T-helper 1 cell treated with Interleukin-12 subunit alpha and Interleukin-12 subunit beta and Interleukin-4 antibody, amounts not matched to agents 30 μg/mL and 1 μg/mL, for 36 hours (primary cell): ENCODE results near the gene KCNA3.
"Not testable (repeated sequence)": the region's sequence is repeated elsewhere in the genome, so short reads cannot be mapped to it uniquely, and the experiment has no call there.

ENCODE experiments used
- H3K27ac Mint-ChIP-seq: one replicate; pipeline ENCODE4 v1.8.0; 2021; ENCODE audit warnings: mild to moderate bottlenecking, mixed read lengths
- H3K27me3 Mint-ChIP-seq: one replicate; pipeline ENCODE4 v1.8.0; 2021; ENCODE audit warnings: low read depth, mixed read lengths
- H3K36me3 Mint-ChIP-seq: one replicate; pipeline ENCODE4 v1.8.0; 2021; ENCODE audit warnings: low read depth, mixed read lengths
- H3K4me1 Mint-ChIP-seq: one replicate; pipeline ENCODE4 v1.8.0; 2021; ENCODE audit warnings: low read depth, mixed read lengths
- H3K4me3 Mint-ChIP-seq: one replicate; pipeline ENCODE4 v1.8.0; 2021; ENCODE audit warnings: mild to moderate bottlenecking, moderate library complexity, mixed read lengths
- H3K9me3 Mint-ChIP-seq: one replicate; pipeline ENCODE4 v1.8.0; 2021; ENCODE audit warnings: mixed read lengths

KCNA3 gene

DNA sequence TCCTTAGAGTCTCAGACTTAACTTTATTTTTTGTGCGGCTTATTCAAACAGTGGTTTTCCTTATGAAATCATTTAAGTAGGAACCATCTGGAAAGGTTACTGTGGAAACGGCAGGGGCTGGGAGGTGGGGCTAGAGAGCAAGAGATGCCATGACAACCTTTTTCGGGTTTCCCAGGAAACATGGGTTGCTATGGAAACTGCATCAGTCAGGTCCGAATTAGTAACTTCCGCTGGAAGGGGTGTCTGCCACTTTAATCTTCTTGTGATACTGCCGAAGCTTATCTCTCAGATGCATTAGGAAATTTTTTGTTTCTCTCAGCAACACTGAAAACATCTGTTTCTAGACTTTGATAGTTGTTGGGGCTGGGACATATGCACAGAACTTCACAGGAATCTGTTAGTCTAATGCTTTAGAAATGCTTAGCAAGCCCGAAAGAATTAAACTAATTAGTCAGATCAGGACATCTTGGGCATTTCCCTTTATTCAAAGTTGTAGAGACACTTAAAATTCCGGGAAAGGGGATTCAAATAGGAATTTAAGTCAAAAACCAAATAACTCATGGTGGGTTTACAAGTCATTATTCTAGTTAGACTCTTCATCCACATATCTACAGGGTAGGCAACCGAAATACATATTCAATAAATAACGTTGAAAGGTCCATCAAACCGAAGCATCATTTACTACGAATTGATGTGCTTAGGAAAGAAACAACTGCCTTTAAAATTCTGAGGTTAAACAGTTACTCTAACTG, 2.6 kb downstream of the KCNA3 start:
- Mint-ChIP-seq H3K4me1 (peaks cover 38% of the 10 kb centered on the region), H3K36me3 (peaks cover 50% of the 10 kb centered on the region), H3K27ac (peak overlapping the region; percentile 93), H3K27me3 (no peaks in the 10 kb centered on the region), H3K9me3 (no peaks in the 10 kb centered on the region), H3K4me3 (peak overlapping the region; percentile 95)

- Mint-ChIP-seq H3K36me3 (peaks cover 50% of the 10 kb centered on the region), H3K4me1 (peaks cover 36% of the 10 kb centered on the region), H3K27me3 (no peaks in the 10 kb centered on the region), H3K9me3 (no peaks in the 10 kb centered on the region), H3K27ac (peak overlapping the region; percentile 93), H3K4me3 (peak overlapping the region; percentile 95)
Measured at GRCh38 chr1:110671361-110671760, 3.4 kb downstream of the KCNA3 start.

- peak overlapping the region; percentile 84 for H3K4me3 Mint-ChIP-seq
- peaks cover 46% of the 10 kb centered on the region for H3K36me3 Mint-ChIP-seq
- no peaks in the 10 kb centered on the region for H3K9me3 Mint-ChIP-seq
- H3K27me3 Mint-ChIP-seq = no peaks in the 10 kb centered on the region
- H3K4me1 Mint-ChIP-seq = peaks cover 27% of the 10 kb centered on the region
- peak overlapping the region; percentile 90 for H3K27ac Mint-ChIP-seq
Measured at GRCh38 chr1:110668549-110668948, 6.2 kb downstream of the KCNA3 start.

DNA sequence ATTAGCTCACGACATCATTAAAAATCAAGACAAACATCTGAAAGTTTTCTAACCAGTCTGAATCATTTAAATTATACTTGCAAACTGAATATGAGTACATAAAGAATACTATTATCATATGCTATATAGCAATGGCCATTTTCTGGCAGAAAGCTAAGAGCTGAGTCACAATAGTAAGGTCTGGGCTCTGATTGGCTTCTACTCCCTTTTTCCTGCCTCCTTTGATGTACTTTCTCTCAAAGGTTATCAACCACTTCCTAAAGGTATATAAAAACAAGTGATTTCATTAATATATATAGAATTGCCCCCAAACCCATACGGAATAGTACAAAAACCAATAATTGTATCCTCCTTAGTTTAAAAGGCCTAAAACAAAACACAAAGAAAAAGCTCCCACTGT, 7.0 kb downstream of the KCNA3 start:
- peaks cover 33% of the 10 kb centered on the region for H3K4me1 Mint-ChIP-seq
- H3K27ac Mint-ChIP-seq = peak overlapping the region; percentile 90
- peaks cover 46% of the 10 kb centered on the region for H3K36me3 Mint-ChIP-seq

DNA sequence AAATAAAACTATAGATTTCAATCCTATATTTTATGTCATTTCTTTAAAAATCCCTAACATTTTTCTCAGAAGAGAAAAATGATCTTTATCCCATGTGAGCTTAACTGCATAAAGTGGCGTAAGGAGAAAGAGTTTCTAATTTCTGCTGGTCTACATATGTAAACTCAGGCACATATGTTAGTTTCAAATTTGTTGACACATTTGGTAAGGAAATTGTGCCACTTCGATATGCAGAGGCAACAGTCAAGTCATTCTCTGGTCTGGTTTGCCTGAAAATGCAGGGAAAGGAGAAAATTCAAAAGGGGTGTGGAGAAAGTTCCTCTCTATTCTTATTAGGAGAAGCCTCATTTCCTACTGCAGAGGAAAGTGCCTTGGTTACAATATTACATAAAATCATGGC, 11.5 kb downstream of the KCNA3 start:
- peak overlapping the region; percentile 46 for H3K4me3 Mint-ChIP-seq
- H3K9me3 Mint-ChIP-seq = peaks cover 3% of the 10 kb centered on the region
- no peaks in the 10 kb centered on the region for H3K27me3 Mint-ChIP-seq

More for the DNA sequence above, 7.0 kb downstream of the KCNA3 start:
- H3K27me3 Mint-ChIP-seq = no peaks in the 10 kb centered on the region
- no peak overlapping the region for H3K4me3 Mint-ChIP-seq
- no peaks in the 10 kb centered on the region for H3K9me3 Mint-ChIP-seq

GRCh38 chr1:110659559-110659958, 15.2 kb downstream of the KCNA3 start:
- Mint-ChIP-seq H3K4me1 (peaks cover 43% of the 10 kb centered on the region), H3K36me3 (peaks cover 64% of the 10 kb centered on the region)
- H3K27ac Mint-ChIP-seq, H3K27me3 Mint-ChIP-seq, H3K9me3 Mint-ChIP-seq, H3K4me3 Mint-ChIP-seq: not testable (repeated sequence)

More for the DNA sequence above, 11.5 kb downstream of the KCNA3 start:
- Mint-ChIP-seq H3K4me1 (peaks cover 28% of the 10 kb centered on the region), H3K36me3 (peaks cover 44% of the 10 kb centered on the region), H3K27ac (peak overlapping the region; percentile 41)

DNA sequence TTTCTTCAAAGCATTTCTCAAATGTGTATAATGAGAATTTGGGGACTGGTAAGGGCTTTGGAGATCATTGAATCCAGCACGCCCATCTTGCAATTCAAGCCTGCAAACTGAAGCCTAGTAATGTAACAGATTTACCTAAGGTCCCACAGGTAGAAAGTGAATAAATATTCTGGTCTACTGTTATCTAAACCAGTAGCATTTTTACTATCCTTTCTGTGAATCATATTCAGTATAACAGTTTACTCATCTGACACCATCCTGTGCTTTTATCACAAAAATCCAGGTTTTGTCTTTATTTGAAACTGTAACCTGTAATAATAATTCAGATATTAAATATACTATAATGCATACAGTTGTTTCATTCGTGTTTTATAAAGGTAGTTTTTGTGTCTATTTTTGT, 17.4 kb downstream of the KCNA3 start:
- peaks cover 40% of the 10 kb centered on the region for H3K4me1 Mint-ChIP-seq
- peaks cover 3% of the 10 kb centered on the region for H3K9me3 Mint-ChIP-seq
- H3K4me3 Mint-ChIP-seq = no peak overlapping the region
- H3K36me3 Mint-ChIP-seq = peaks cover 55% of the 10 kb centered on the region
- no peak overlapping the region for H3K27ac Mint-ChIP-seq
- H3K27me3 Mint-ChIP-seq = no peaks in the 10 kb centered on the region

- Mint-ChIP-seq H3K4me3 (no peak overlapping the region), H3K36me3 (peaks cover 18% of the 10 kb centered on the region), H3K27ac (no peak overlapping the region), H3K9me3 (no peaks in the 10 kb centered on the region), H3K27me3 (no peaks in the 10 kb centered on the region), H3K4me1 (peaks cover 25% of the 10 kb centered on the region)
Measured at GRCh38 chr1:110650609-110651008, 24.1 kb downstream of the KCNA3 start.

DNA sequence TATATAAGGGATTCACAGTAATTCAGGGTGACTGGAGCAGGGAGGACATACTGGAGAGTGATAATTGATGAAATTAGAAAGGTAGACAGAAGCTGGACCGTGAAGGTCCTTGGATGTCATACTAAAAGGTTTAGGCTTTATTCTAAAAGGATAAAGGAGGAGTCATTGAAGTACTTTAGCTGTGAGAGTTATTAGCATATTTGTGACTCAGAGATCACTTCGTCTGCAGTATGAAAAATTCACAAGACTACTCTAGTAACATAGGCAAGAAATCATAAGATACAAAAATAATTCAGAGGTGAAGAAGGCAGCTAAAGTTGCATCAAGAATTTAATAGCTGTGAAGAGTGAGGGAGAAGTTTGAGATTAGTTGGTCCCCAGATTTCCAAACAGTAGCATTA, 26.3 kb downstream of the KCNA3 start:
- peaks cover 9% of the 10 kb centered on the region for H3K36me3 Mint-ChIP-seq
- no peak overlapping the region for H3K27ac Mint-ChIP-seq
- peaks cover 31% of the 10 kb centered on the region for H3K4me1 Mint-ChIP-seq
- H3K9me3 Mint-ChIP-seq = no peaks in the 10 kb centered on the region
- H3K4me3 Mint-ChIP-seq = no peak overlapping the region
- no peaks in the 10 kb centered on the region for H3K27me3 Mint-ChIP-seq

DNA sequence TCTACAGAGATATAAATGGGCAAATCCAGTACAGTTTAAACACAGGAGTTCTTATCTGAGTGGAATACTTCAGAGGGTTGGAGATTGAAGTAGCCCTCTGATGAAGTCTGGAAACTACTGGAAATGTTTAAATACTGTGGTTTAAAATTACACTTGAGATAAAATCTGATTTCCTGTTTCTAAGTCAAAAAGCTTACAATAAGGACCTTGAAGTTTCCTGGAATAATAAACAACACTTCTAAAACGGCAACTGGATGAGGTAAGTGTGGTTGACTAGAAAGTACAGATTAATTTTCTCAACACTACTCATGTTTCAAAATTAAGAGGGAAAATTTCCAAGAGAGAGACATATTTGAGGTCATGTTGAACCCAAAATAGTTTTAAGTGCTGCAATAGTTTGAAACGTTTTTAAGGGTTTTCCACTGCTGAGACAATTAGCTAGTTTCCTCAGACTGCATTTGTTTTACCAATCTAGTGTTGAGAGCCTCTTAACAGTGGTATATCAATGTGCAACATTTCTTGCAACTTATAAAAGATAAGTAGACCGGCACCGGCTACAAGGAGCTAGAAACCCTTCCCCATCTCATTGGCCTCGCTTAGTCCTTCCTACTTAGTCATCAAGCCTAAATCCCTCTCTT, 27.4 kb downstream of the KCNA3 start:
- H3K9me3 Mint-ChIP-seq = no peaks in the 10 kb centered on the region
- H3K4me3 Mint-ChIP-seq = no peak overlapping the region
- no peaks in the 10 kb centered on the region for H3K27me3 Mint-ChIP-seq
- H3K36me3 Mint-ChIP-seq = peaks cover 3% of the 10 kb centered on the region
- peaks cover 36% of the 10 kb centered on the region for H3K4me1 Mint-ChIP-seq
- H3K27ac Mint-ChIP-seq = no peak overlapping the region

- no peaks in the 10 kb centered on the region for H3K27me3 Mint-ChIP-seq
- peaks cover 4% of the 10 kb centered on the region for H3K36me3 Mint-ChIP-seq
- peak overlapping the region; percentile 63 for H3K4me3 Mint-ChIP-seq
- H3K9me3 Mint-ChIP-seq = peaks cover 3% of the 10 kb centered on the region
- peaks cover 39% of the 10 kb centered on the region for H3K4me1 Mint-ChIP-seq
- no peak overlapping the region for H3K27ac Mint-ChIP-seq
Measured at GRCh38 chr1:110645821-110646735, 28.7 kb downstream of the KCNA3 start.

DNA sequence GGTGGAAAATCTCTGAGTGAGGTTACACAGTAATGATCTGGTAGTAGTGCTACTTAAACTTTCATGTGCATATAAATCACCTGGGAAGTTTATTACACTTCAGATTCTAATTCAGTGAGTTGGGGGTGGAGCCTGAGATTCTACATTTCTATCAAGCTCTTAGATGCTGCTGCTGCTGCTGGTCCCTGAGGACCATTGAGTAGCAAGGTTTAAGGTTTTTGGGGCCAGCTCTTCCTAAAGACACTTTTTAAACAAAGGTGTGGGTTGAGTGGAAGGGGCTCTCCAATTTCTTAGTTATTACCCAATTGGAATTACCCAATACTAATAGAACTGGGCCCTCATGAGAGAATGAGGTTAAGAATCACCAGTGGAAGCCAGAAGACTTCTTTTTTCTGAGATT, 29.5 kb downstream of the KCNA3 start:
- Mint-ChIP-seq H3K27me3 (no peaks in the 10 kb centered on the region), H3K9me3 (peaks cover 3% of the 10 kb centered on the region), H3K4me3 (no peak overlapping the region), H3K36me3 (peaks cover 7% of the 10 kb centered on the region), H3K4me1 (peaks cover 38% of the 10 kb centered on the region), H3K27ac (no peak overlapping the region)

GRCh38 chr1:110643879-110644472, 30.8 kb downstream of the KCNA3 start:
- peak overlapping the region; percentile 49 for H3K4me3 Mint-ChIP-seq
- H3K4me1 Mint-ChIP-seq = peaks cover 50% of the 10 kb centered on the region
- H3K9me3 Mint-ChIP-seq = peaks cover 11% of the 10 kb centered on the region
- H3K36me3 Mint-ChIP-seq = peaks cover 16% of the 10 kb centered on the region
- H3K27me3 Mint-ChIP-seq = no peaks in the 10 kb centered on the region
- peak overlapping the region; percentile 82 for H3K27ac Mint-ChIP-seq

DNA sequence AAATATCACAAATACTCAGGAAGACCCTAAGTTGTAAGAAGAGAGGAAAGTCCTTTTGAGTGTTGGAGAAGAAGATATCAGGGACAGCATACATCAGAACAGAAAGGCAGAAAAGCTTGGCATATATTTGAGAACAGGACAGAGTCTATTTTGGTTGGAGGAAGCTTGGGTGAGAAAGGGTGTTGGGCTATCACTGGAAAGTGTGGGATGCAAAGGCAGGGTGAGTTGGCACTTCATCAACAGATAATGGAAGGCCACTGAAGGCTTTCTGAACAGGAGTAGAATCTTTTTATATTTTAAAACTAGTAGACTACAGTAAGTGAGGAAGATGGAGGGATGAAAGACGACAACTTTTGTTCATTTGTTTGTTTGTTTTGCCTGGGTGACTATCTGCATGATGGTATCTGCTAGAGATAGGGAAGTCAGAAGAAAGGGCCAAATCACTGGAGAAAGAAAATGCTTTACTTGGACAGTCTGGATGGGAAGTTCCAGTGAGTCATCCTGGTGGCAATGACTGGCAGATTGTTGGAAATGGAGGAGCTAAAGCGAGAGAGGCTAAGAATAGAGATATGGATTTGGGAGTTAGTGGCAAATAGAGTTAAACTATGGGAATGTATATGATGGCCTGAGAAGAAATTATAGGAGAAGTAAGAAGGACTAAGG, 34.9 kb downstream of the KCNA3 start:
- Mint-ChIP-seq H3K27me3 (no peaks in the 10 kb centered on the region), H3K4me3 (peak overlapping the region; percentile 11), H3K27ac (peak overlapping the region; percentile 70), H3K9me3 (peaks cover 11% of the 10 kb centered on the region), H3K4me1 (peaks cover 82% of the 10 kb centered on the region), H3K36me3 (peaks cover 20% of the 10 kb centered on the region)
